K562 (cell line): ENCODE measurements around the gene GPD2. TPM values are rescaled to one million over a fixed set of nuclear protein-coding genes. Genes with fewer than 3 reads are reported as not detected.

Source experiments
- ATF4 ChIP-seq: fragments of 450-650 bp; formaldehyde crosslinking; IDR thresholded peaks from 2 replicates; pipeline ENCODE4 v1.4.0; 2022; ENCODE audit warnings: mild to moderate bottlenecking, moderate library complexity
- C11orf30 ChIP-seq: fragments of 450-650 bp; IDR thresholded peaks from 2 replicates; pipeline ENCODE4 v1.6.1; 2016; ENCODE audit warnings: low read depth, mild to moderate bottlenecking
- CCNT2 ChIP-seq: IDR thresholded peaks from 2 replicates; pipeline ENCODE4 v1.6.1; 2011; ENCODE audit warnings: borderline replicate concordance, low read depth, mild to moderate bottlenecking, moderate library complexity, mixed read lengths, low read length; ENCODE audit not compliant: insufficient read length; ENCODE audit errors: extremely low read depth
- CHCHD3 ChIP-seq: fragments of 250-450 bp; sonication (Bioruptor Pico); IDR thresholded peaks from 2 replicates; pipeline ENCODE4 v2.1.2; 2022; ENCODE audit warnings: mild to moderate bottlenecking
- DACH1 ChIP-seq: fragments of 450-650 bp; IDR thresholded peaks from 2 replicates; pipeline ENCODE4 v1.6.1; 2018; ENCODE audit not compliant: partially characterized antibody
- DPF2 ChIP-seq: fragments of 450-650 bp; IDR thresholded peaks from 2 replicates; pipeline ENCODE4 v1.6.1; 2016
- ELK1 ChIP-seq: sonication (generic); formaldehyde crosslinking; IDR thresholded peaks from 2 replicates; pipeline ENCODE4 v1.8.1; 2022; ENCODE audit warnings: missing genetic modification reagents
- ESRRB ChIP-seq: fragments of 250-450 bp; sonication (Bioruptor Pico); IDR thresholded peaks from 2 replicates; pipeline ENCODE4 v1.5.0; 2020; ENCODE audit warnings: mild to moderate bottlenecking, moderate library complexity, borderline replicate concordance
- GATAD2A ChIP-seq: fragments of 450-650 bp; IDR thresholded peaks from 2 replicates; pipeline ENCODE4 v1.6.1; 2017
- GATAD2B ChIP-seq: fragments of 450-650 bp; IDR thresholded peaks from 2 replicates; pipeline ENCODE4 v1.6.1; 2017; ENCODE audit warnings: mild to moderate bottlenecking, borderline replicate concordance
- GTF2E2 ChIP-seq: fragments of 200-800 bp; sonication (Bioruptor generic); IDR thresholded peaks from 2 replicates; pipeline ENCODE4 v1.6.1; 2016; ENCODE audit warnings: missing genetic modification characterization, missing compliant biosample characterization
- KLF13 ChIP-seq: fragments of 450-650 bp; IDR thresholded peaks from 2 replicates; pipeline ENCODE4 v1.6.1; 2016; ENCODE audit warnings: missing genetic modification characterization, low read depth, mild to moderate bottlenecking, missing compliant biosample characterization, moderate library complexity, borderline replicate concordance
- MEF2A ChIP-seq: IDR thresholded peaks from 2 replicates; pipeline ENCODE4 v1.6.1; 2011; ENCODE audit warnings: low read depth, mild to moderate bottlenecking, low read length, moderate library complexity; ENCODE audit not compliant: control insufficient read depth
- NFE2L1 ChIP-seq: fragments of 450-650 bp; IDR thresholded peaks from 2 replicates; pipeline ENCODE4 v1.6.1; 2016; ENCODE audit warnings: missing genetic modification characterization, low read depth, mild to moderate bottlenecking, missing compliant biosample characterization, moderate library complexity, borderline replicate concordance
- RBM22 ChIP-seq: fragments of 200-400 bp; formaldehyde crosslinking; IDR thresholded peaks from 2 replicates; pipeline ENCODE4 v1.6.1; 2018; ENCODE audit warnings: low read length, low read depth; ENCODE audit not compliant: poor library complexity, severe bottlenecking
- TBL1XR1 ChIP-seq, 2 experiments: IDR thresholded peaks; 2 replicates each; pipeline ENCODE4 v1.6.1; 2012; ENCODE audit warnings: improper control_type of control experiment in 2 of 2, low read length in 2 of 2, mild to moderate bottlenecking in 1 of 2
- TCF7L2 ChIP-seq: fragments of 150-350 bp; IDR thresholded peaks from 2 replicates; pipeline ENCODE4 v1.6.1; 2016; ENCODE audit warnings: low read depth, mild to moderate bottlenecking, low read length, moderate library complexity
- TRIM28 ChIP-seq: fragments of 450-650 bp; IDR thresholded peaks from 2 replicates; pipeline ENCODE4 v1.6.1; 2017
- VEZF1 ChIP-seq: fragments of 200-800 bp; sonication (Bioruptor generic); IDR thresholded peaks from 2 replicates; pipeline ENCODE4 v1.6.1; 2017; ENCODE audit warnings: missing genetic modification characterization, missing compliant biosample characterization
- ZNF398 ChIP-seq: fragments of 250-450 bp; sonication (Bioruptor Pico); IDR thresholded peaks from 2 replicates; pipeline ENCODE4 v1.8.0; 2021; ENCODE audit warnings: moderate library complexity, mild to moderate bottlenecking, inconsistent platforms
- ZNF431 ChIP-seq: sonication (generic); formaldehyde crosslinking; IDR thresholded peaks from 2 replicates; pipeline ENCODE4 v1.8.0; 2022; ENCODE audit warnings: mild to moderate bottlenecking, missing genetic modification reagents
- ZNF655 ChIP-seq: fragments of 250-450 bp; sonication (Bioruptor Pico); IDR thresholded peaks from 2 replicates; pipeline ENCODE4 v1.5.0; 2021
- ZSCAN29 ChIP-seq: fragments of 450-650 bp; IDR thresholded peaks from 2 replicates; pipeline ENCODE4 v1.6.1; 2017
- ZZZ3 ChIP-seq: fragments of 450-650 bp; IDR thresholded peaks from 2 replicates; pipeline ENCODE4 v1.6.1; 2016; ENCODE audit warnings: antibody characterized with exemption, mild to moderate bottlenecking, moderate library complexity
- polyA plus RNA-seq, 8 experiments: library from polyadenylated mRNA; depleted of rRNA in 4 of 8; stranded (reverse) in 5 of 8; unstranded in 3 of 8; fragments of >200 nt; fragmentation: Nextera tagmentation in 2 of 8; fragmentation: Illumina TruSeq in 1 of 8; extraction: Ambion mirVana in 2 of 8; extraction: Trizol in 1 of 8; gene quantifications; 2 replicates each; pipeline versions ENCODE4 v1.2.1 to v1.2.3, GENCODE V29; 2011 to 2014; ENCODE audit warnings: inconsistent platforms in 1 of 8, missing spikeins in 1 of 8
- total RNA-seq, 7 experiments: library from RNA; depleted of rRNA in 6 of 7; stranded (reverse); fragments of >200 nt in 6 of 7; fragmentation: Illumina TruSeq in 2 of 7; extraction: Trizol in 2 of 7; gene quantifications; 2 replicates each; pipeline versions ENCODE4 v1.2.1 to v1.2.3, GENCODE V29; 2011 to 2021; ENCODE audit warnings: low replicate concordance in 1 of 7

Gene GPD2
- total and polyA plus RNA-seq, 9 of the 15 experiments (the other 6 are each of a cell fraction or from before 2014, with no cell fraction given), result 5.2 to 39.2 (median 19.0) TPM

- TF ChIP-seq ZNF398 (no peak), ZNF655 (CRISPR knock-in tag) (no peak), GATAD2A (0 out of 2 replicates have a peak, but pooled peaks have one; percentile 21), TBL1XR1 (IDR thresholded peaks at IDR 0.05; ENCODE audit: low read length in 2 of 2) (no peak), MEF2A (no peak), NFE2L1 (tag) (peak; percentile 99), KLF13 (tag) (no peak), ZSCAN29 (no peak), DACH1 (no peak), C11orf30 (peak; percentile 96), ATF4 (CRISPR knock-in tag) (0 out of 2 replicates have a peak, but pooled peaks have one; percentile 33), RBM22 (no peak), CHCHD3 (no peak), ESRRB (CRISPR knock-in tag) (no peak), VEZF1 (CRISPR knock-in tag) (peak; percentile 48; the same call in 1 of the 2 replicates), TRIM28 (0 out of 2 replicates have a peak, but pooled peaks have one; percentile 35), CCNT2 (peak; percentile 38), ELK1 (no peak), DPF2 (peak; percentile 87), GATAD2B (0 out of 2 replicates have a peak, but pooled peaks have one; percentile 16), ZNF431 (no peak), TCF7L2 (no peak), ZZZ3 (no peak), GTF2E2 (tag) (peak; percentile 59; the same call in 1 of the 2 replicates)
These were observed 5.2 kb upstream of the GPD2 start (continued) for GRCh38 chr2:156430980-156431358.
